PC-3 (cell line): ENCODE results near the gene SLC6A3. TPM values are rescaled to one million over a fixed set of nuclear protein-coding genes. Genes with fewer than 3 reads are reported as not detected.

Source experiments
- ATAC-seq: fragments of 200-7000 bp; cut with Tn5 transposase; 2 replicates; pipeline ENCODE4 v1.9.1; 2020; ENCODE audit warnings: mild to moderate bottlenecking, moderate library complexity
- BruUV-seq: library from RNA; stranded (reverse); fragments of 400-500 nt; replicated peaks from 2 replicates; lab custom pipeline; 2021; lab: Mats Ljungman, UMichigan
- CTCF ChIA-PET: fragments of 300-600 bp; sonication (Branson Sonifier 250); formaldehyde crosslinking; loops from one replicate; lab custom pipeline; 2022; ENCODE audit warnings: antibody characterized with exemption; lab: Charles Lee
- POLR2A ChIA-PET: fragments of 300-600 bp; sonication (Branson Sonifier 250); formaldehyde crosslinking; loops from one replicate; lab custom pipeline; 2022; ENCODE audit warnings: antibody characterized with exemption; ENCODE audit not compliant: unreplicated experiment; lab: Charles Lee
- DNase-seq: peaks from one replicate; pipeline ENCODE4 v3.0.0-alpha.2; 2015
- H2AFZ ChIP-seq: fragments of 300-600 bp; sonication (generic); 2 replicates; pipeline ENCODE4 v1.6.0; 2016; ENCODE audit warnings: antibody characterized with exemption, low read length
- H3F3A ChIP-seq: fragments of 300-600 bp; sonication (generic); one replicate; pipeline ENCODE4 v1.6.0; 2017; ENCODE audit warnings: antibody characterized with exemption, low read length, control low read depth, mild to moderate bottlenecking; ENCODE audit not compliant: unreplicated experiment
- H3K27ac ChIP-seq: fragments of 300-600 bp; sonication (generic); 2 replicates; pipeline ENCODE4 v1.5.1; 2016; ENCODE audit warnings: mild to moderate bottlenecking, low read length
- H3K27me3 ChIP-seq: fragments of 300-600 bp; sonication (generic); 2 replicates; pipeline ENCODE4 v1.6.1; 2016; ENCODE audit warnings: low read length, mixed read lengths
- H3K36me3 ChIP-seq: fragments of 300-600 bp; sonication (generic); 2 replicates; pipeline ENCODE4 v1.6.1; 2016; ENCODE audit warnings: low read depth, mixed run types, low read length, mixed read lengths
- H3K4me1 ChIP-seq: fragments of 300-600 bp; sonication (generic); 2 replicates; pipeline ENCODE4 v1.5.1; 2016; ENCODE audit warnings: low read length; ENCODE audit not compliant: insufficient read depth
- H3K4me2 ChIP-seq: fragments of 300-600 bp; sonication (generic); 2 replicates; pipeline ENCODE4 v1.6.0; 2016; ENCODE audit warnings: low read length
- H3K4me3 ChIP-seq: fragments of 300-600 bp; sonication (generic); 2 replicates; pipeline ENCODE4 v1.5.1; 2016; ENCODE audit warnings: mild to moderate bottlenecking, low read length, mixed read lengths
- H3K79me2 ChIP-seq: fragments of 300-600 bp; sonication (generic); 2 replicates; pipeline ENCODE4 v1.6.1; 2017; ENCODE audit warnings: low read length, mixed read lengths
- H3K9ac ChIP-seq: fragments of 300-600 bp; sonication (generic); 2 replicates; pipeline ENCODE4 v1.6.0; 2016; ENCODE audit warnings: mild to moderate bottlenecking, low read length
- H3K9me2 ChIP-seq: fragments of 300-600 bp; sonication (generic); replicated peaks from 2 replicates; pipeline ENCODE4 v1.6.1; 2016; ENCODE audit warnings: mixed run types, low read length, mixed read lengths
- H3K9me3 ChIP-seq: fragments of 300-600 bp; sonication (generic); 2 replicates; pipeline ENCODE4 v1.6.1; 2016; ENCODE audit warnings: low read length, mixed read lengths
- H4K20me1 ChIP-seq: fragments of 300-600 bp; sonication (generic); 2 replicates; pipeline ENCODE4 v1.6.1; 2016; ENCODE audit warnings: low read length, mixed read lengths
- CTCF ChIP-seq: fragments of 300-600 bp; sonication (generic); conservative IDR thresholded peaks from 2 replicates; pipeline ENCODE4 v1.5.1; 2017; ENCODE audit warnings: antibody characterized with exemption, low read depth, mild to moderate bottlenecking, low read length
- EZH2 ChIP-seq: fragments of 300-600 bp; sonication (generic); IDR thresholded peaks from one replicate; pipeline ENCODE4 v1.6.1; 2017; ENCODE audit warnings: antibody characterized with exemption, mild to moderate bottlenecking, low read length; ENCODE audit not compliant: unreplicated experiment
- EZH2phosphoT487 ChIP-seq: fragments of 300-600 bp; sonication (generic); IDR thresholded peaks from 2 replicates; pipeline ENCODE4 v1.6.1; 2018; ENCODE audit warnings: mild to moderate bottlenecking, antibody characterized with exemption, low read length, borderline replicate concordance
- intact Hi-C: fragments of 100-400 bp; cut with micrococcal nuclease; formaldehyde crosslinking; loops from 2 replicates; pipeline ENCODE4 v1.9.0; 2023
- total RNA-seq: library from RNA; depleted of rRNA; stranded (reverse); fragments of >200 nt; gene quantifications from 2 replicates; pipeline ENCODE4 v1.2.3, GENCODE V29; 2014

The SLC6A3 gene
- total RNA-seq, 1 experiment from 2014 or later: not detected

- no peak overlapping the region for H3K27ac ChIP-seq
- no peaks in the 10 kb centered on the region for H4K20me1 ChIP-seq
- H3F3A ChIP-seq: no peaks in the 10 kb centered on the region
- BruUV-seq: no TSS peak
- ATAC-seq: no peak
- CTCF ChIA-PET: no interaction called here
- no peak for TF ChIP-seq CTCF
- TF ChIP-seq EZH2phosphoT487: no peak
- no peak for TF ChIP-seq EZH2
- no peak overlapping the region for H3K4me3 ChIP-seq
- H3K9ac ChIP-seq: no peak overlapping the region
- H3K4me1 ChIP-seq: peaks cover 4% of the 10 kb centered on the region; the same call in 1 of the 2 replicates
- no peak overlapping the region for H2AFZ ChIP-seq
- peaks cover 50% of the 10 kb centered on the region for H3K36me3 ChIP-seq
- POLR2A ChIA-PET: no interaction called here
- H3K79me2 ChIP-seq: no peaks in the 10 kb centered on the region
- no peaks in the 10 kb centered on the region for H3K27me3 ChIP-seq
- H3K9me2 ChIP-seq: no peaks in the 10 kb centered on the region
- intact Hi-C loops: no loop called here
- no peak for DNase-seq
- no peaks in the 10 kb centered on the region for H3K9me3 ChIP-seq
- no peak overlapping the region for H3K4me2 ChIP-seq
These were observed 29.1 kb upstream of the SLC6A3 start for GRCh38 chr5:1474183-1474839.

- BruUV-seq: no TSS peak
- POLR2A ChIA-PET: no interaction called here
- H3K36me3 ChIP-seq: peaks cover 47% of the 10 kb centered on the region
These were observed 28.5 kb upstream of the SLC6A3 start for GRCh38 chr5:1473746-1474145.

More at GRCh38 chr5:1473746-1474145, 28.5 kb upstream of the SLC6A3 start:
- H3K27ac ChIP-seq: no peak overlapping the region
- H3K4me1 ChIP-seq: peaks cover 4% of the 10 kb centered on the region; the same call in 1 of the 2 replicates
- H3K4me3 ChIP-seq: no peak overlapping the region
- no peak overlapping the region for H3K9ac ChIP-seq
- no peak for TF ChIP-seq EZH2
- no peak for TF ChIP-seq EZH2phosphoT487
- TF ChIP-seq CTCF: no peak
- DNase-seq: no peak
- no peaks in the 10 kb centered on the region for H3K9me2 ChIP-seq
- CTCF ChIA-PET: no interaction called here
- H3F3A ChIP-seq: no peaks in the 10 kb centered on the region
- no peak overlapping the region for H3K4me2 ChIP-seq
- no peak overlapping the region for H2AFZ ChIP-seq
- H3K27me3 ChIP-seq: no peaks in the 10 kb centered on the region
- intact Hi-C loops: no loop called here
- H3K79me2 ChIP-seq: no peaks in the 10 kb centered on the region
- no peak for ATAC-seq
- H4K20me1 ChIP-seq: no peaks in the 10 kb centered on the region
- H3K9me3 ChIP-seq: no peaks in the 10 kb centered on the region
